Measurements from ENCODE around the gene DIP2C. TPM values are rescaled to one million over a fixed set of nuclear protein-coding genes. Genes with fewer than 3 reads are reported as not detected.
"Not testable (repeated sequence)": the region's sequence is repeated elsewhere in the genome, so short reads cannot be mapped to it uniquely, and the experiment has no call there.

The DIP2C gene
- total RNA-seq, 2 experiments from 2014 or later = 0.62 to 0.80 TPM

- no peak overlapping the region for H3K4me3 Mint-ChIP-seq
- H3K9me3 Mint-ChIP-seq = no peaks in the 10 kb centered on the region
- POLR2A ChIA-PET = no interaction called here
- H3K36me3 Mint-ChIP-seq = no peaks in the 10 kb centered on the region
- no peaks in the 10 kb centered on the region for H3K4me1 Mint-ChIP-seq (ENCODE audit: low read depth)
- H3K27me3 Mint-ChIP-seq = peaks cover 23% of the 10 kb centered on the region
- CTCF ChIA-PET = no interaction called here
- intact Hi-C loops (cut with micrococcal nuclease) = no loop called here
- no peak for DNase-seq
- no peak overlapping the region for H3K27ac Mint-ChIP-seq
Measured at GRCh38 chr10:637771-638195, 51.7 kb downstream of the DIP2C start.

GRCh38 chr10:637221-637620 lies 52.2 kb downstream of the DIP2C start:
- Mint-ChIP-seq H3K27me3 (peaks cover 21% of the 10 kb centered on the region), H3K4me1 (ENCODE audit: low read depth) (no peaks in the 10 kb centered on the region), H3K36me3 (no peaks in the 10 kb centered on the region), H3K9me3 (no peaks in the 10 kb centered on the region), H3K27ac (no peak overlapping the region), H3K4me3 (no peak overlapping the region)
- ChIA-PET POLR2A (no interaction called here), CTCF (no interaction called here)
- DNase-seq = no peak
- intact Hi-C loops (cut with micrococcal nuclease) = no loop called here

GRCh38 chr10:636769-637168 lies 52.7 kb downstream of the DIP2C start:
- no peak for DNase-seq
- H3K27ac Mint-ChIP-seq = no peak overlapping the region
- CTCF ChIA-PET = no interaction called here
- no peak overlapping the region for H3K4me3 Mint-ChIP-seq
- H3K36me3 Mint-ChIP-seq = no peaks in the 10 kb centered on the region
- intact Hi-C loops (cut with micrococcal nuclease) = no loop called here
- no peaks in the 10 kb centered on the region for H3K4me1 Mint-ChIP-seq (ENCODE audit: low read depth)
- POLR2A ChIA-PET = no interaction called here
- H3K27me3 Mint-ChIP-seq = peaks cover 21% of the 10 kb centered on the region
- no peaks in the 10 kb centered on the region for H3K9me3 Mint-ChIP-seq

- intact Hi-C loops (cut with micrococcal nuclease) = no loop called here
- ChIA-PET POLR2A (no interaction called here), CTCF (no interaction called here)
- peaks cover 21% of the 10 kb centered on the region for H3K27me3 Mint-ChIP-seq
- H3K36me3 Mint-ChIP-seq = no peaks in the 10 kb centered on the region
- no peak overlapping the region for H3K27ac Mint-ChIP-seq
- H3K9me3 Mint-ChIP-seq = no peaks in the 10 kb centered on the region
- no peaks in the 10 kb centered on the region for H3K4me1 Mint-ChIP-seq (ENCODE audit: low read depth)
- DNase-seq = no peak
- H3K4me3 Mint-ChIP-seq = no peak overlapping the region
Measured at GRCh38 chr10:636016-636730, 53.3 kb downstream of the DIP2C start.

- Mint-ChIP-seq H3K36me3 (no peaks in the 10 kb centered on the region), H3K4me3 (no peak overlapping the region), H3K27me3 (peaks cover 21% of the 10 kb centered on the region), H3K4me1 (ENCODE audit: low read depth) (no peaks in the 10 kb centered on the region), H3K9me3 (no peaks in the 10 kb centered on the region), H3K27ac (no peak overlapping the region)
- CTCF ChIA-PET = no interaction called here
- DNase-seq = no peak
- POLR2A ChIA-PET = no interaction called here
- intact Hi-C loops (cut with micrococcal nuclease) = no loop called here
Measured at GRCh38 chr10:635088-635861, 54.2 kb downstream of the DIP2C start.

DNA sequence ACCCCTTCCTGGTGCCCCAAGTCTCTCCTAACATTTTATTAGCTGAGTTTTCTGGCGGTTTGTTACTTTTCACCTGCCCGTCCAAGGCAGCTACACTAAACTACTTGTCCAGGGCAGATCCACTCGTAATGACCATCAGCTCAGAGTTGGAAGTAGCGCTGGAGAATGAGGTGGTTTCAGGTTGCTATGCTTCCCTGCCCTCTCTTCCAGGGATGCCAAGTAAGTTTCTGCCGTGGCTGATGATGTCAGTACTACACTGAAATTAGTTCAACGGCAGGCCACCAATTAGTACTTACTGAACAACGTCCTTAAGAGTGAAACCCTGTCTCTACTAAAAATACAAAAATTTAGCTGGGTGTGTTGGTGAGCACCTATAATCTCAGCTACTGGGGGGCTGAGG lies 55.2 kb downstream of the DIP2C start:
- no peak for DNase-seq
- no peak overlapping the region for H3K27ac Mint-ChIP-seq
- CTCF ChIA-PET = no interaction called here
- POLR2A ChIA-PET = no interaction called here
- H3K27me3 Mint-ChIP-seq = peaks cover 23% of the 10 kb centered on the region
- H3K9me3 Mint-ChIP-seq = no peaks in the 10 kb centered on the region
- no peak overlapping the region for H3K4me3 Mint-ChIP-seq
- intact Hi-C loops (cut with micrococcal nuclease) = no loop called here
- peaks cover 3% of the 10 kb centered on the region for H3K4me1 Mint-ChIP-seq (ENCODE audit: low read depth)
- no peaks in the 10 kb centered on the region for H3K36me3 Mint-ChIP-seq

GRCh38 chr10:633279-634245 lies 55.9 kb downstream of the DIP2C start:
- Mint-ChIP-seq H3K36me3 (no peaks in the 10 kb centered on the region), H3K27ac (no peak overlapping the region), H3K4me3 (no peak overlapping the region), H3K4me1 (ENCODE audit: low read depth) (peaks cover 3% of the 10 kb centered on the region), H3K27me3 (peaks cover 24% of the 10 kb centered on the region), H3K9me3 (no peaks in the 10 kb centered on the region)
- ChIA-PET POLR2A (no interaction called here), CTCF (interaction anchor here (0.6 kb wide), 1 partner anchor 733 kb away, joined by 3 read pairs; no protein-coding TSS in a partner anchor)
- DNase-seq = no peak
- intact Hi-C loops (cut with micrococcal nuclease) = no loop called here

DNA sequence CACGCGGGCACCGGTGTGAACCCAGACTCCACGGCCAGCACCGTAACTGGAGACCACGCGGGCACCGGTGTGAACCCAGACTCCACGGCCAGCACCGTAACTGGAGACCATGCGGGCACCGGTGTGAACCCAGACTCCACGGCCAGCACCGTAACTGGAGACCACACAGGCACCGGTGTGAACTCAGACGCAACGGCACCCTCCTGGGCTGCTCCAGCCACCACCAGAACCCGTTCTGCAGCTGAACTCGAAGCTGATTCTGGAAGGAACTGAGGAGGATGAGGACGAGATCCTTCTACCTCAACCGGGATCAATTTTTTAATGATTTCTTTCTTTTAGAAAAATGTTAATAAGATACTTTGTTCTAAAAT lies 56.7 kb downstream of the DIP2C start:
- H3K36me3 Mint-ChIP-seq; CTCF ChIA-PET; H3K27ac Mint-ChIP-seq; POLR2A ChIA-PET; DNase-seq; intact Hi-C loops (cut with micrococcal nuclease); H3K4me1 Mint-ChIP-seq (ENCODE audit: low read depth); H3K9me3 Mint-ChIP-seq; H3K4me3 Mint-ChIP-seq: not testable (repeated sequence)
- H3K27me3 Mint-ChIP-seq = peaks cover 23% of the 10 kb centered on the region

DNA sequence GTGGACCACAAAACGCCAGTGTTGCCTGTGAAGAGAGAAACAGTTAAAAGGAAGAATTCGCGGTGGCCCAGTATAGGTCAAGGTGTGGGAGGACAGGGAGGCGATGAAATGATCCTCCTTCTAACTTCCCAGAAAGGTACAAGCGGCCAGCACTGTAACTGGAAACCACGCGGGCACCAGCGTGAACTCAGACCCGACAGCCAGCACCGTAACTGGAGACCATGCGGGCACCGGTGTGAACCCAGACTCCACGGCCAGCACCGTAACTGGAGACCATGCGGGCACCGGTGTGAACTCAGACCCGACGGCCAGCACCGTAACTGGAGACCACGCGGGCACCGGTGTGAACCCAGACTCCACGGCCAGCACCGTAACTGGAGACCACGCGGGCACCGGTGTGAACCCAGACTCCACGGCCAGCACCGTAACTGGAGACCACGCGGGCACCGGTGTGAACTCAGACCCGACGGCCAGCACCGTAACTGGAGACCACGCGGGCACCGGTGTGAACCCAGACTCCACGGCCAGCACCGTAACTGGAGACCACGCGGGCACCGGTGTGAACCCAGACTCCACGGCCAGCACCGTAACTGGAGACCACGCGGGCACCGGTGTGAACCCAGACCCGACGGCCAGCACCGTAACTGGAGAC lies 57.2 kb downstream of the DIP2C start:
- POLR2A ChIA-PET; H3K4me1 Mint-ChIP-seq (ENCODE audit: low read depth); DNase-seq; H3K9me3 Mint-ChIP-seq; H3K36me3 Mint-ChIP-seq; CTCF ChIA-PET; H3K27ac Mint-ChIP-seq; H3K4me3 Mint-ChIP-seq; intact Hi-C loops (cut with micrococcal nuclease): not testable (repeated sequence)
- peaks cover 22% of the 10 kb centered on the region for H3K27me3 Mint-ChIP-seq

GRCh38 chr10:631266-631665 lies 58.2 kb downstream of the DIP2C start:
- peaks cover 16% of the 10 kb centered on the region for H3K27me3 Mint-ChIP-seq
- ChIA-PET CTCF (no interaction called here), POLR2A (no interaction called here)
- no peaks in the 10 kb centered on the region for H3K36me3 Mint-ChIP-seq
- no peak overlapping the region for H3K4me3 Mint-ChIP-seq
- DNase-seq = no peak
- H3K9me3 Mint-ChIP-seq = no peaks in the 10 kb centered on the region
- no peak overlapping the region for H3K27ac Mint-ChIP-seq
- peaks cover 3% of the 10 kb centered on the region for H3K4me1 Mint-ChIP-seq (ENCODE audit: low read depth)
- intact Hi-C loops (cut with micrococcal nuclease) = no loop called here

DNA sequence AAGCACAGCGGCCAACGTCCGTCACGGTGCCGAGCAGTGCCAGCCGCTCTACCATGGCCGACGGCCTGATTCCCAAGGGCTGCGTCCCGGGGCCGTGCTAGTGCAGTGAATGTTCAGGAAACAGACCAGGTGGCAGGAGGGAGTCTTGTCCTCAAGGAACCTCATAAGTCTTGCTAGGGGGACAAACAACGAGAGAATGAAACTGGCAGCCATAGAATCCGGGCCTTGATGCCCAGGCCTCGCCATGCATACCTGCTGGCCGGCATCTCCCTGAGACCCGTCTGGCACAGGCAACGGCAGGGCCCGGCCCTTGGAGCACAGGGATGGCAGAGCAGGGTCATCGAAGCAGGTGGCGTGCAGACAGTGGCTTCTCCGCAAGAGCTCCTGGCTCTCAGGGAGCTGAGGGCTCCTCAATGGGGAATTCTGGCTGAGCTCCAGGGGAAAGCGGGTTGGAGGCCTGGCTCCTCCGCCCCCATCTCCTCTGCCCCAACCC lies 58.8 kb downstream of the DIP2C start:
- CTCF ChIA-PET = no interaction called here
- POLR2A ChIA-PET = no interaction called here
- H3K27ac Mint-ChIP-seq = no peak overlapping the region

More for the DNA sequence above, 58.8 kb downstream of the DIP2C start:
- H3K4me1 Mint-ChIP-seq (ENCODE audit: low read depth) = peaks cover 3% of the 10 kb centered on the region
- DNase-seq = no peak
- H3K27me3 Mint-ChIP-seq = peaks cover 11% of the 10 kb centered on the region
- no peak overlapping the region for H3K4me3 Mint-ChIP-seq
- no peaks in the 10 kb centered on the region for H3K36me3 Mint-ChIP-seq
- intact Hi-C loops (cut with micrococcal nuclease) = no loop called here
- H3K9me3 Mint-ChIP-seq = no peaks in the 10 kb centered on the region
